CD4-positive, alpha-beta T cell (primary cell): ENCODE data around the gene MBD1. TPM values are rescaled to one million over a fixed set of nuclear protein-coding genes. Genes with fewer than 3 reads are reported as not detected.

Experiments
- ATAC-seq: fragments of 200-7000 bp; cut with Tn5 transposase; one replicate; pipeline ENCODE4 v1.10.0; 2022; ENCODE audit warnings: mild to moderate bottlenecking; ENCODE audit not compliant: poor library complexity
- CTCF ChIA-PET: fragments of 350-600 bp; sonication (Branson Sonifier 250); formaldehyde crosslinking; loops from one replicate; lab custom pipeline; 2021; ENCODE audit warnings: antibody characterized with exemption, inconsistent platforms; lab: Charles Lee
- POLR2A ChIA-PET: fragments of 350-600 bp; sonication (Branson Sonifier 250); formaldehyde crosslinking; loops from one replicate; lab custom pipeline; 2021; ENCODE audit warnings: antibody characterized with exemption, inconsistent platforms; lab: Charles Lee
- DNase-seq, 14 experiments: peaks; one replicate each; pipeline ENCODE4 v3.0.0-alpha.2; 2013 to 2020; ENCODE audit warnings: mixed read lengths in 2 of 14
- H3K27ac ChIP-seq, 2 donors: one replicate each; pipeline versions ENCODE4 v1.5.1 to v1.7.0; 2013; ENCODE audit warnings: low read length in 2 of 2, low read depth in 1 of 2, mild to moderate bottlenecking in 1 of 2
- H3K27me3 ChIP-seq, 2 experiments: 1 replicate in 1 of 2; 2 replicates in 1 of 2; pipeline versions ENCODE4 v1.6.1 to v1.7.0; 2013; ENCODE audit warnings: low read length in 2 of 2, control low read depth in 1 of 2, mild to moderate bottlenecking in 1 of 2, moderate library complexity in 1 of 2; ENCODE audit not compliant: insufficient read depth in 2 of 2, control insufficient read depth in 1 of 2
- H3K36me3 ChIP-seq: one replicate; pipeline ENCODE4 v1.6.1; 2013; ENCODE audit warnings: low read length, control low read depth; ENCODE audit not compliant: insufficient read depth
- H3K4me1 ChIP-seq: one replicate; pipeline ENCODE4 v1.6.1; 2013; ENCODE audit warnings: low read length, control low read depth; ENCODE audit not compliant: insufficient read depth
- H3K4me3 ChIP-seq: one replicate; pipeline ENCODE4 v1.5.1; 2013; ENCODE audit warnings: mild to moderate bottlenecking, low read length, moderate library complexity
- H3K9me3 ChIP-seq, 2 experiments: 1 replicate in 1 of 2; 2 replicates in 1 of 2; pipeline versions ENCODE4 v1.6.1 to v1.7.0; 2013; ENCODE audit warnings: low read length in 2 of 2, mild to moderate bottlenecking in 2 of 2, control low read depth in 1 of 2, moderate library complexity in 1 of 2; ENCODE audit not compliant: control insufficient read depth in 1 of 2, insufficient read depth in 1 of 2
- H3K27ac Mint-ChIP-seq: one replicate; pipeline ENCODE4 v1.8.0; 2020; ENCODE audit warnings: mixed read lengths
- H3K27me3 Mint-ChIP-seq: one replicate; pipeline ENCODE4 v1.8.0; 2021; ENCODE audit warnings: mixed read lengths
- H3K36me3 Mint-ChIP-seq: one replicate; pipeline ENCODE4 v1.8.0; 2021; ENCODE audit warnings: low read depth, mixed read lengths
- H3K4me1 Mint-ChIP-seq: one replicate; pipeline ENCODE4 v1.8.0; 2021; ENCODE audit warnings: low read depth, mixed read lengths
- H3K4me3 Mint-ChIP-seq: one replicate; pipeline ENCODE4 v1.8.0; 2020; ENCODE audit warnings: mild to moderate bottlenecking, mixed read lengths
- H3K9me3 Mint-ChIP-seq: one replicate; pipeline ENCODE4 v1.8.0; 2020; ENCODE audit warnings: mixed read lengths
- intact Hi-C, 2 experiments: fragments of 100-400 bp; cut with DNase I in 1 of 2; cut with micrococcal nuclease in 1 of 2; formaldehyde crosslinking; loops; one replicate each; pipeline versions ENCODE4 v1.15.1 to v1.9.0; 2023 to 2025; cut with DNase I, micrococcal nuclease
- total RNA-seq, 174 experiments: library from RNA in 2 of 174; stranded (reverse) in 2 of 174; gene quantifications; one replicate each; pipeline ENCODE4 v1.2.3 and lab custom pipeline; 2021 to 2026
- TF ChIP-seq, protein P1 (sequence below): fragments of 200-600 bp; IDR thresholded peaks from one replicate; pipeline ENCODE4 v1.8.0; 2022; ENCODE audit warnings: antibody characterized with exemption, mild to moderate bottlenecking

MBD1 gene
- total RNA-seq, 2 experiments from 2014 or later: 103 to 107 TPM

DNA sequence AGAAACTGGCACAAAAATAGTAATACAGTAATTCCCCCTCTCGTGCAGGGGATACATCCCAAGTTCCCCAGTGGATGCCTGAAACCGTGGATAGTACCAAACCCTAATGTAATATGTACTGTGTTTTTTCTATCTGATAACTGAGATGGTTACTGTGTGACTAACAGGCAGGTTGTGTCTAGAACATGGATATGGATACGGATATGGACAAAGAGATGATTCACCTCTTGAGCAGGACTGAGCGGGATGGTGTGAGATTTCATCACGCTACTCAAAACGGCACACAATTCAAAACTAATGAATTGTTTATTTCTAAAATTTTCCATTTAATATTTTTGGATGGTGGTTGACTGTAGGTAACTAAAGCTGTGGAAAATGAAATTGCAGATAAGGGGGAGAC, 3.4 kb downstream of the MBD1 start:
- POLR2A ChIA-PET: no interaction called here
- H3K36me3 ChIP-seq: peaks cover 66% of the 10 kb centered on the region
- Mint-ChIP-seq H3K9me3 (no peaks in the 10 kb centered on the region), H3K4me3 (peak overlapping the region; percentile 42), H3K4me1 (peaks cover 33% of the 10 kb centered on the region), H3K36me3 (peaks cover 87% of the 10 kb centered on the region), H3K27me3 (no peaks in the 10 kb centered on the region), H3K27ac (no peak overlapping the region)
- no peak overlapping the region for H3K27ac ChIP-seq
- H3K9me3 ChIP-seq: peaks cover 0 to 5% of the 10 kb centered on the region in 2 experiments
- DNase-seq (no peak), ATAC-seq (no peak)
- no peaks in the 10 kb centered on the region for H3K27me3 ChIP-seq
- intact Hi-C loops: no loop called here
- CTCF ChIA-PET: interaction anchor here (0.6 to 1.8 kb wide), 2 partner anchors 9 to 13 kb away, joined by 3 to 6 read pairs; no protein-coding TSS in a partner anchor
- TF ChIP-seq, protein P1, sequence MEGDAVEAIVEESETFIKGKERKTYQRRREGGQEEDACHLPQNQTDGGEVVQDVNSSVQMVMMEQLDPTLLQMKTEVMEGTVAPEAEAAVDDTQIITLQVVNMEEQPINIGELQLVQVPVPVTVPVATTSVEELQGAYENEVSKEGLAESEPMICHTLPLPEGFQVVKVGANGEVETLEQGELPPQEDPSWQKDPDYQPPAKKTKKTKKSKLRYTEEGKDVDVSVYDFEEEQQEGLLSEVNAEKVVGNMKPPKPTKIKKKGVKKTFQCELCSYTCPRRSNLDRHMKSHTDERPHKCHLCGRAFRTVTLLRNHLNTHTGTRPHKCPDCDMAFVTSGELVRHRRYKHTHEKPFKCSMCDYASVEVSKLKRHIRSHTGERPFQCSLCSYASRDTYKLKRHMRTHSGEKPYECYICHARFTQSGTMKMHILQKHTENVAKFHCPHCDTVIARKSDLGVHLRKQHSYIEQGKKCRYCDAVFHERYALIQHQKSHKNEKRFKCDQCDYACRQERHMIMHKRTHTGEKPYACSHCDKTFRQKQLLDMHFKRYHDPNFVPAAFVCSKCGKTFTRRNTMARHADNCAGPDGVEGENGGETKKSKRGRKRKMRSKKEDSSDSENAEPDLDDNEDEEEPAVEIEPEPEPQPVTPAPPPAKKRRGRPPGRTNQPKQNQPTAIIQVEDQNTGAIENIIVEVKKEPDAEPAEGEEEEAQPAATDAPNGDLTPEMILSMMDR: no peak
- peaks cover 22% of the 10 kb centered on the region for H3K4me1 ChIP-seq
- no peak overlapping the region for H3K4me3 ChIP-seq

GRCh38 chr18:50276452-50276851, 4.9 kb downstream of the MBD1 start:
- H3K4me3 ChIP-seq: no peak overlapping the region
- no peaks in the 10 kb centered on the region for H3K27me3 ChIP-seq
- H3K27ac ChIP-seq: no peak overlapping the region
- ATAC-seq: no peak
- no peaks in the 10 kb centered on the region for H3K9me3 ChIP-seq
- H3K4me1 ChIP-seq: peaks cover 14% of the 10 kb centered on the region
- peaks cover 73% of the 10 kb centered on the region for H3K36me3 ChIP-seq
- ChIA-PET POLR2A (no interaction called here), CTCF (no interaction called here)
- Mint-ChIP-seq H3K4me3 (no peak overlapping the region), H3K36me3 (peaks cover 89% of the 10 kb centered on the region), H3K9me3 (no peaks in the 10 kb centered on the region), H3K4me1 (peaks cover 29% of the 10 kb centered on the region), H3K27me3 (no peaks in the 10 kb centered on the region), H3K27ac (no peak overlapping the region)
- no peak for DNase-seq
- intact Hi-C loops: no loop called here
- TF ChIP-seq, protein P1: no peak

DNA sequence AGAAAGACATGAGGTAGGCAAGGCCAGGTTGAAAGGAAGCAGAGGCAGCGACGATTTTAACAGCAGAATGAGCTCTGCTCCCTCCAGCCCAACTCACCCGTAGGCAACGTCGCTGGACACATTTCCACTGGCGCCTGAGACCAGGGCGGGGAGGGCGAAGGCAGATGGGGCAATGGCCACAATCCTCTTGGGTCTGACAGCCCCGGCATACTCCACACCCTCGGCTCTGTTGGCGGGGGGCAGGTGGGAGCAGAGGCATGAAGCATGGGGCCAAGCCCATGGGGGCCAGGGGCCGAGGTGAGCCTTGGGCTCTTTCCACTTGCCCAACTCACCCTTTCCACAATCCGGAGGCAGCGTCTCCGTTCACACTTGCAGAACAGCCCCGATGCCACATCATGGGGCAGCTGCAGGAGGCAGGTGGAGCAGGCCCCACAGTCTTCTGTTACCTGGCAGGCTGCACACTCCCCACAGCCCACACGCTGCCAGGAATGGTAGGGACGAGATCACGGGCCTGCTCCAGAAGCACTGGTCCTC, 5.8 kb downstream of the MBD1 start:
- DNase-seq (no peak), ATAC-seq (no peak)
- ChIA-PET POLR2A (no interaction called here), CTCF (no interaction called here)
- Mint-ChIP-seq H3K27ac (no peak overlapping the region), H3K4me1 (peaks cover 20% of the 10 kb centered on the region), H3K27me3 (no peaks in the 10 kb centered on the region), H3K36me3 (peaks cover 87% of the 10 kb centered on the region), H3K9me3 (no peaks in the 10 kb centered on the region), H3K4me3 (no peak overlapping the region)
- peaks cover 82% of the 10 kb centered on the region for H3K36me3 ChIP-seq
- H3K27ac ChIP-seq: no peak overlapping the region
- intact Hi-C loops: no loop called here
- TF ChIP-seq, protein P1: no peak
- H3K27me3 ChIP-seq: no peaks in the 10 kb centered on the region
- H3K4me1 ChIP-seq: peaks cover 10% of the 10 kb centered on the region
- H3K9me3 ChIP-seq: no peaks in the 10 kb centered on the region
- no peak overlapping the region for H3K4me3 ChIP-seq
